HG03159 (cell line): ENCODE data around the gene SLC6A6.

Experiments used
- ATAC-seq: cut with Tn5 transposase; IDR thresholded peaks from one replicate; pipeline ENCODE4 v1.9.1; 2021; ENCODE audit warnings: mild to moderate bottlenecking, moderate library complexity; ENCODE audit not compliant: unreplicated experiment

The SLC6A6 gene

DNA sequence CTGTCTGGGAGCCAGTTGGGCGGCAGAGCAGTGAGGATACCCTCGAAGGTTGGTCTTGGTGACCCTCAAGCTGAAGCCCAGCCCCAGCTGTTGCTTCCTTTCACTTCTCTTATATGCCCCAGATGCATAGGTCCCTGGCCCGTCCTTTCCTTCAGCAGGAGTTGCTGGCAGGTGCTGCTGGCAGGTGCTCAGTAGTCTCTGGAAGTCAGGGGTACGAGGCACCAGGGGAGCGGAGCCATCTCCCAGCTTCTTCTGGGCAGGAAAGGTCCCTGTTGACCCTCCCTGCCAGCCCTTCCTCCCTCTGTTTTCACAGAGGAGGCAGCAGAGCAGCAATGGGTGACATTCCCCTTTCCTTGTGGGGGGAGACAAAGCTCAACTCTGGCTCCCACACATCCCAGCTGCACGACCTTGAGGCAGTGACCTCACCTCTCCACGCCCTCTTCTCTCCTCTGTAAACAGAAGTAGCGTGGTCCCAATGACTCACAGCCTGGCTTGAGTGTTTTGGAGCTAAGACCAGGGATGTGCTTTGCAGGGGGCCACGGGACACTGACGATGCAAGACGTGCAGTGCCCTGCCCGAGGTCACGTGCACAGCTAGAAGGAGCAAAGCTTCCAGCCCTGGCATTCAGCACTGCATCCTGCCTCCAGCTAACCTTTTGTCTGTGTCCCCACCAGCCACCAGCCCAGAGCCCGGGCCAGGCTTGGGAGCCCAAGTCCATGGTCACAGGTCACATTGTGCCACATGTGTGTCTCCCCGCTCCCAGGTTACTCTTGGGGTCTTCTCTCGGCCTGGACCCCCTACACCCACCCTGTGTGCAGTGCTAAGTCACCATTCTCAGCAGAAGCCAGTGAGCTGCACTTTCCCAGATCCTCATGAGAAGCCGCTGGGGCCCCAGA is 49.7 kb downstream of the SLC6A6 start:
- ATAC-seq = no peak

DNA sequence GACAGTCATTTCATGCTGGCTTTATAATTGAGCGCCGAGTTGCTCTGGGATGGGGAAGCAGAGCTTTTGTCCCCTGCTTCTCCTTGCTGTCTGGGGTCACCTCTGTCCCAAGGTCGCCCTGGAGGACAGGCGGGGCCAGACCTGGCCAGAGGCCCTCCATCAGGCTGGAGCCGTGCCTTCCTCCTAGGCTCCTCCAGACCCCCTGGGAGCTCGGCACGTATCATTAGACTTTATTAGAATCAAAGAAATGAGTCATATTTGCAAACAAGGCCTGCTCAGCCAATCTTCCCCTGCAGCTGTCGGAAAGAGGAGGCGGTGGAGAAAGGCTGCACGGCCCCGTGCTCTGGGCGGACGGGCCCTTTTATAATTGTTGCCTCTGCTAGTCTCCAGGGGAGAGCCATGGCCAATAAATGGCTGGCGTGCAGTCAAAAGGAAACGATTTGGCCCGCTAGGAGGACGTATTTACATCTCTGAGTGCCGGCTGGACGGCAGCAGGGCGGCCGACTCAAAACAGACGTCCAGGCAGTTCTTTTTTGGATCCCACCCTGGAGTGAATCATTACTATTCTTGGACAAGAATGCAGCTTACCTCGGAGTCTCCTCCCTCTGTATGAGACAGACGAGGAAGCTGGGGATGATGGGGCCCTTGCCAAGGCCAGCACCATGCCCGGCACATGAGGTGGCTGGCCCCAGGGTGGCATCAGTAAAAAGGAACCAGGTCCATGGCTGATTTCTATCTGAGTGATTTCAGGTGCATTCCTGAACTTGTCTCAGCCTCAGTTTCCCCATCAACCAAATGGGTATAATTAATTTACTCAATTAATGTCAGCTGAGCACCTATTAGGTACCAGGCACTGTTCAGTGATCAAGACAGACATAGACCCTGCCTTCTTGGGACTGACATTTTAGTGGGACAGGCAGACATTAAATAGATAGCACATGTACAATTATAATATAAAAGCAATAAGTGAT is 50.6 kb downstream of the SLC6A6 start:
- ATAC-seq = no peak

DNA sequence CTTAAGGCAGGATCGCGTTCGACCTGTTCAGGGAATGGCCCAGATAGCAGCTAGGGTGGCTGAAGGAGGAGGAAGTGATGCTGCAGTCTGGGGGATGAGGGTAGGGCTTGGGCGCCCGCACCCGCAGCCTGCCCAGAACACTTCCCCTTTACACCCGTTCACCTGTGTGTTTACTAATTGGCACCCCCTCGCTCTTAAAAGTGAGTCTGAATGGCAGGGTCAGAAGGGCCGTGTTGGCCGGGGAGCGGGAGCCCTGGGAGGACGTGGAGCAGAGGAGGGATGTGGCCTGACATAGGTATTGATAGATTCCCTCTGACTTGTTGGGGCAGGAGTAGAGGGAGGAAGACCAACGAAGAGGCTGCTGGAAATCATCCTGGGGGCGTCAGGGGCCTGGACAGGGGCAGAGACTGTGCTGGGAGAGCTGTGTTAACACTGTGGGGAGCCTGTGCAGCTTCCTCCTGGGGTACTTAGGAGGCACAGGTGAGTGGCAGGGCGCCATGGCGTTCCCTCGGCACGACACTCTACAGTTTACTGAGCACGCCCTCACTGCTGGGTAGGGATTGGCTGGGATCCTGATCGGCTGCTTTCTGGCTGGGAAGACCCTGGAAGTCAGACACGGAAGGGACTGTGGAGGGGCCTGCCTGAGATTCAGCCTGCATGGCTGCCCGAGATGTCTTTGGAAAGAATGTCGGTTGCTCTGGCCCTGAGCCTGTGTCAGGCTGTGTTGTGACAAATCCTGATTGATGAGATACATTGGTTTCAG is 51.7 kb downstream of the SLC6A6 start:
- no peak for ATAC-seq

DNA sequence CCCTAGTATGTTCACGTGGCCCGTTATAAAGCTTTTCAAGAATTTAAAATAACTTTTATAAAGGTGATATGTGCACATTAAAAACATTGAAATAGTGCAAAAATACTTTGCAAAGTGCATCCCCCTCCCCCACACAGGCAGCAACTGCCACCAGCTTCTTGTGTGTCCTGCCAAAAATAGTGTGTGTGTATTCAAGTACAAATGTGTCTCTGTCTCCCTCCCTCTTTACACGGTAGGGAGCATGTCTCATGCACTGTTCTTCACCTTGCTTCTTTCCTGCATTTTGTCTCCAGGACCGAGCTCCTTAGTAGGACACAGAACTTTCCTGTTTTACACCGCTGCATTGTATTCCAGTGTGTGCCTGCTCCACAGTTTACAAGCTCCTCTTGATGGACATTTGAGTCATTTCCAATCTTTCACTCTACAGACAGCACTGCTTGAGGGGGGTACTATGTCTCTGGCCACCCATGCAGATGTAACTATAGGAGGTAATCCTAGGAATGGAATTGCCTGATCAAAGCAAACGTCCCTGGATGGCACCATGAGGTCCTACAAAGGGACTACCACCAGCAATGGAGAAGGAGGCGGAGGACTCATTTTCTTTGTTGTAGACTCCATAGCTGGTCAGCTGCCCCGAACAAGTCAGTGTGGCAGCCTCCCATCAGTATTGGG is 52.4 kb downstream of the SLC6A6 start:
- ATAC-seq = no peak

DNA sequence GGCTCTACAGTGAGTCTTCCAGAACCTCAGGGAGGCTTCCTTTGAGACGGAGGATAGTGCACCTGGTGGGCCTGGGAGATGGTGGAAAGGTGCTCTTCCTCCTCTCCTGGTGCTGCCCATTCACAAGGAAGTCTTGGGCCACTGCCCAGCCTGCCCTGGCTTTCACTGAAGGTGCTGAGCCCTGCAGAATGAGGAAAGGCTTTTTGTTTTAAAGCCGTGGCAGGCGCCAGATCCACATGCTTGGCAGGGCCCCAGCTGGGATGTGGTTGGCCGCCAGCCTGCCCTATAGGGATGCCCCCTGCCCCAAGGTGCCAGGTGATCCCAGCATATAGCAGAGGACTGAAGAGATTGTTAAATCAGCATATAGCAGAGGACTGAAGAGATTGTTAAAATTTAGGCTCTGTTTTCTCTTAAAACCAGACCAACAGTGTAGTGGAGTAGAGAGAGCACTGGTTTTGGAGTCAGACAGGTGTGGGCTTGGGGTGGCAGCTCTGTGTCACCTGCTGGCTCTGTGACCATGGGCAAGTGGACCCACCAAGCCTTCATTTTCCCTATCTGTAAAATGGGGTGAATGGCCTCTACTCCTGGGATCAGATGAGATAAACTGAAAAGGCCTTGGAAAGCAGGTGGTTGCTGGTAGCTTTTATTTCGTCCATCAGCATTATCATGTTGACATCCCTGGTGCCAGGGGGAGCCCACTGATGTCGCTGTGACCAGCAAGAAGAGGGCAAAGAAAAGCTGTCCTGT is 53.3 kb downstream of the SLC6A6 start:
- no peak for ATAC-seq

DNA sequence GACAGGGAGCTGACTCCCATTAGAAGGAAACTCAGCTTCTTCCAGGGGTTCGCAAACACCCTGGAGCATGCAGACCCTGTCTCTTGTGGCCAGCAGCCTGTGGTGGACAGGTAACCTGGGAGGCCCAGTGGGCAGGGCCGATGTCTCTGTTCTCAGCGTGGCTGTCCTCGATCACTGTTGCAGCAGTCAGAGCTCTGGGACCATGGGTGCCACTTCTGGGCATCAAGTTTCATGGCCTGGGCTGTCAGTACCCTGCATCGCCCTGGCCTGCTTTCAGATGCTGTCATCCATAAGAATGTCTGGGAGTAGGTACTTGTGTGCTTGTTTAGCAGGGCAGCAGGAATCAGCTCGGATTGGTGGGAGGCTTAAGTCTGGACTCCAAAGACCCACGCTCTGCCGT is 54.4 kb downstream of the SLC6A6 start:
- no peak for ATAC-seq

DNA sequence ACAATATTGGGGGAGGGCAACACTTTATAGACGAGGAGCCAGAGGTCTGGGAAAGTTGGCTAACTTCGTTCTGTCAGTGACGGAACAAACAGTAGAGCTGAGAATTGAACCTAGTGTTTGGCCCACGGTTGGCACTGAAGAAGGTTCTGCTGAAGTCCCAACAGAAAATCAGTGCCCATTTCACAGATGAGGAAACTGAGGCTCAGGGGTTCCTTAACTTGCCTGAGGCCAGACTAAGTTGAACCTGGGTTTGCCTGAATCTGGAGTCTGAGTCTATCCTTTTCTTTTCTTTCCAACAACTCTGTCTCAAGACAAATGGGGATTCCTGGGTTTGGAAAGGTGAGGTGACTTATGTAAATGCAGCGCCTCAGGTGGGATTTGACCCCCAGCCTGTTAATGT is 55.1 kb downstream of the SLC6A6 start:
- ATAC-seq = no peak

DNA sequence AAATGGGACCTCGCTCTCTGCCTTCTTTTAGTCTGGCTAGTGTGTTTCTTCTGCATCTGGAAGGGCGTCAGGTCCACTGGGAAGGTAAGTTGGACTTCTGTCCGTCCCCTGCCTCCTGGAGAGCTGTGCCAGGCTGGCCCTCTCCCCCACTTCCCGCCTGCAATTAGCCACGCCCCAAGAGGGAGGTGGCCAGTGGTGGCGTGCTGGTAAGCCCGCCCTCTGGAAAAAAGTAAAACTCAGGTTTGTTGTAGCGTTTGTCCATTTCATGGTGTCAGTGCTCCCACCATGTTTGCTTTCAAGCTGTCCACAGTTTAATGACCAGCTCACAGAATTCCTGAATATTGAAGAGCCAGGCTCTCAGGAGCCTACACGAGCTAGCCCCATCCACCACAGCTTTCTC is 55.6 kb downstream of the SLC6A6 start:
- ATAC-seq = no peak

DNA sequence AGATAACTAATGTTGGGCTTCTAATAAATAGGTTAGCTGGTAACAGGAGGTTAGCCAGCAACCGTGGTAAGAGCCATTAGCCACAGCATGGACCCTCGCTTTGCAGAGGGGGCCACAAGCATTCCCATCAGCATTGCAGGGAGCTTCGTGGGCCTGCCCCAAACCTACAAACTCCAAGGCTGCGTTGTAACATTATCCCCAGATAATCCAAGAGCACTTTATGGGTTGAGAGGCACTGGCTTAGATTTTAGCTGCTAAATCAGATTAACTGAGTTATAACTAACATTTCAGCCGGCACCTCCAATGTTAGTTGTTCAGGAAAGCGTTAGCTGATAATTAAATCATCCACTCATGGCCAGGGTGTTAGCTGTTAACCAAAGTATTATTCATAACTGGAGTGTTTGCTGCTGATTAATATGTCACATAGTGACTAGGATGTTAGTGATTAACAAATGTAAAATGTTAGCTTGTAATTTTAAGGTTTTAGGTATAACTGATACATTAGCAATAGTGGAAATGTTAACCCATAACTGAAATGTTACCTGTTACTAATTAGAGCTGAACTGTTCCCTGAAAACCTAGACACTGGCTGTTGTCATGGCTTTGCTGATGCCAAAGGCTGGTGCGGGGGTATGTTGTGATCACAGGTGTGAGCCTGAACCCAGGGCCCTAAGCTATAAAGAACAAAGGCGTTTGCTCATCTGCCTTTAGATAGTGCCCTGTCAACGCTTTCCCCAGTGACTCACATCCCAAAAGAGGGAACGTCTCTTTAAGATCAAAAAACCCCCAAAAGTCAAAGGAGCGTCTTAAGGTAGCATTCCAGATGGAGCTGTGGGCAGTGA is 56.2 kb downstream of the SLC6A6 start:
- ATAC-seq = no peak

DNA sequence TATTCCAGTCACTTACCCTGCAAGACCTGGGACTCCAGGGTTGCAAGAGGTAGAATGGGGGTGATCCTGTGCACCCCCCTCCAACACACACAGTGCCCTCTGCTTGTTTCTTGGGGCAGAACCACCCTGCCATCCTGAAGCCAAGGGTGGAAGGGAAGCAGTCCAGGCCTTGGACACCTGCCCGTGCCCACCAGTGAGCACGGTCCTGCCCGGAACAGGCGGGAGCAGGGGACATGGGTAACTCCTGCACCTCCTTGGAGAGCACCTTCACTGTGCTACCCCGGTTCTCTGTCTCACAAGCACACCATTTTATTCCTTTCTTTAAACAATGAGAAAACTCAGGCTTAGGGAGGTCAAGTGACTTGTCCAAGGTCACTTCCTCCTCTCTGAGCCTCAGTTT is 57.0 kb downstream of the SLC6A6 start:
- ATAC-seq = no peak

DNA sequence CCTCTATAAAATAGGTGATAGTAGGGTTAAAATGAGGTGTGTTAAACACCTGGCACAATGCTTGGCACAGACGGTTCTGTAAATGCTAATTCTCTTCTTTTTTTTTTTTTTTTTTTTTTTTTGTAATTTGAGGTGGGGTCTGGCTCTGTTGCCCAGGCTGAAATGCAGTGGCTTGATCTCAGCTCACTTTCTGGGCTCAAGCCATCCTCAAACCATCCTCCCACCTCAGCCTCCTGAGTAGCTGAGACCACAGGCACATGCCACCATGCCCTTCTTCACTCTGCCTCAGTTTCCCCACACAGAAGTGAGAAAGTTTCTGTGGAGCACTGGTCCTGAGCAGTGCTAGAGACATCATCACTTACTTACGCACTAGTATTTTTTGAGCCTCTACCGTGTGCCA is 57.4 kb downstream of the SLC6A6 start:
- ATAC-seq = no peak

DNA sequence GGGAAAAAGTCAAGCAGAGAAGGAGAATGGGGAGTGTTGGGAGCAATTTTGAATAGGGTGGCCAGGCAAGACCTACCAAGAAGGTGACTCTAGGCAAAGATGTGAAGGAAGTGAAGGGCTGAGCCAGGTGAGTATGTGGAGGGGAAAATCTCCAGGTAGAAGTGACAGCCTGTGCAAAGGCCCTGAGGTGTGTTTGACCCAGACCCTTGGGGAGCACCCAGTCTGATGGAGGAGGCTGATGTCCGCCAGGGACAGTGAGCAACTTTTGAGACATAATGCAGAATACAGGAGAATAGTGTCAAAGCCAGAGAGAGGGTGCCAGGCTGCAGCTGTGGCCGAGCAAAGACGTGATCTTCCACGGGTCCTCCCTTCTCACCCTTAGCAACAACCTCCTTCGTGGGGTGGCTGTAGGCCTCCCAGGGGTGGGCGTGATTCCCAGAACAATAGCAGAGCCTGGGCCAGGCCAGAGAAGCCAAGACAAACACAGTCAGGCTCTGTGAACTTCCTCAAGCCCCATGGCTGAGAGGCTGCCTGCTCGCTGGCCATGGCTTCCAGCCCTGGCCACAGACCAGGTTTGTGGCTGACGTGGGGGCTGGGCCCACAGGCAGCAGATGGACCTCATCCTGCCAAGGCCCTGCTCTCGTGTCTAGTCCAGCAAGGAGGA is 58.1 kb downstream of the SLC6A6 start:
- no peak for ATAC-seq

DNA sequence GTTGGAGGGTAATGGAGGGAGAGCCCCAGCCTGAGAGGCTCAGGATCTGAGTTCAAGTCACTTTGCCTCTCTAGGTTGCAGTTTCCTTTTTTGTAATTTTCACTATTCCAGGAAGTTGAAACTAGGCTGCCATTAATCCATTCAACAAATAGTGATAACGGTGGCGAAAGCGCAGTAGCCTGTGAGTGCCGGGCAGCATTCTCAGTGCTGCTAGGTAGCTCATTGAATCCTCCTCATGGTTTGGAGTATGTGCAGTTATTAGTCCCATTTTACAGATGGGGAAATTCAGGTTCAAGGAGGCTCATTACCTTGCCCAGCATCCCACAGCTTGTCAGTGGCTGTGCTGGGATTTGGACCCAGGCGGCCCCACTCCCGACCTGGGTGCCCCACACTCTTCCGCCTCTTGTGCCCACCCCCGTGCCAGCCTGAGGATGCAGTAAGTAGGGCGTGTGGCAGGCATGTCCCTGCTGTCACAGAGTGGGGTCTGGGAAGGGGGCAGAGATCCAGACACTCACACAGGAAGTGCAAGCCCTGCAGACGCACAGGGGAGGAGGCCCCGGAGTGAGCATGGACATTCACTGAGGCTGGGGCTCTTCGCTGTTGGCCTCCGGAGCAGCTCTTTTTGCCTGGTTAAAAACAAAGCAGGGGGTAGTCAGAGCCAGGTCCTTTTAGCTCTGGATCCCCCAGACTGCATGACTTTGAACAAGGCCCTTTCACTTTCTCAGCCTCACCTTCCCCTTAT is 58.8 kb downstream of the SLC6A6 start:
- no peak for ATAC-seq

DNA sequence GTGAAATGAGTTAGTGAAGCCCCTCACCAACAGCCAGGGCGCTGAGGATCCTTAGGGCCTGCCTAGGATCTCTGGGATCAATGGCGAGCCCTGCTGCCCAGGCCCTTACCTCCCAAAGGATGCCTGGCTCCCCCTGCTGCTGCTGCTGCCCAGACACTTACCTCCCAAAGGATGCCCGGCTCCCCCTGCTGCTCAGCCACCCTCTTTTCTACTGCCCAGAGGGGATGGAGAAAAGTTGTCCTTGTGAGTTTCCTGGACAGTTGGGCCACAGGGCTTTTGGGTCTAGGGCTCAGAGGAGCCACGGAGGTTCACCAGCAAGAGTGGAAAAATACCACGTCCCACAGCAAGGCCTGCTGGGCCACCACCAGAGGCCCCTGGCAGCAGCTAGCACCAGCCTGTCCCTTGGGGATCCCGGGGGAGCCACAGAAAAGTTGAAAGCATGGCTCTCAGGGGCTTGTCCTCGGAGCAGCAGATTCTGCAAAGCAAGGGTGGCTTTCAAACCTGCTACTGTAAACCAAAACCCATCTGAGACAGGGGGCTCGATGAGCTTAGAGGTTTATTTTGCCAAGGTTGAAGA is 59.4 kb downstream of the SLC6A6 start:
- no peak for ATAC-seq

DNA sequence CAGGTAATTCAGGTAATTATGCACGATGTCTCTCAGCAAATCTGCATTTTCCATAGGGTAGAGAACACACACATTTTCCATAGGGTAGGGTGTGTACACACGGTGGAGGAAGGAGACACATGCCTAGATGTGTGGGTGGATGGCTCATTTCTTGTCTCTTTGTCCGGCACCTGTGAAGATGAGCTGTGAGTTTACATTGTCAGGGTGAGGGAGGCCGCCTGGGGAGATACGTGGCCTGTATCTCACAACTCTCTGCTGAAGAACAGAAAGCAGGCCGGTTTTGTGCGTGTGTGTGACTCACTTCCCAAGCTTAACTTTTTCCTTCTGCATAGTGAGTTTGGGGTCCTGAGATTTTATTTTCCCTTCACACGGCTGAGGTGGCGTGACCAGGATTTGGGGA is 60.3 kb downstream of the SLC6A6 start:
- ATAC-seq = no peak

DNA sequence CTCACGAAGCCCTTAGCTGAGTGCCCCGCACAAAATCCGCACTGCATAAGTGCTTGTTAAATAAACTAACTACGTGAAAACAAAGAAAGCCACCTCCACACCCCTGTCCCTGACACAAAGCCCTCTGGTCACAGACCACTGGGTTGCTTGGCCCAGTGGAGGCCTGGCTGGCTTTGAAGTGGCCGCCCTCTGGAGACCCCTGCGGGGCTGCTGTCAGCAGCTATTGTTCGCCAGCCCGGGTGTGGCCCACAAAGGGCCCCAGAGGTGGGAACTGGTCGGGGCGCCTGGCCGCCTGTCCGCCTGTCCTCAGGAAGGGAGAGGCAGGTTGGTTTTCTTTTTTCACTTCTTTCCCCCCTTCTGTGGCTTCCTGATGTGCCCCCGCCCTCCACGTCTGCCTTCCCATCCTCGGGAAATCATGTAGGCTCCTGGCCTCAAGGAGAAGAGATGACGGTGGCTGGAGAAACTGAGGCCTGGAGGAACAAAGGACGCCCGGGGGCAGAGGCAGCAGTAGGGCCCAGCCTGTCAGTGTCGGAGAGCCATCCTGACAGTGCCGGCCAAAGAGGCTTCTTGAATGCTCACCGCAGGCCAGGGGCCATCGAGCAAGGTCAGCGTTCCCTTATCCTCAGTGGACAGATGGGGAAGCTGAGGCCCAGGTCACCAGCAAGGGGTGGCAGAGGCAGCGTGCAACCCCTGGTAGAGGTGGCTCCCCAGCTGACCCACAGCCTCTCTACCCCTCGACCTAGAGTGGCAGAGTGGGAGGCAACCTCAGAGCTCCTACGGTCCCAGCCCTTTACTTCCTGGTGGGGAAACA is 61.1 kb downstream of the SLC6A6 start:
- ATAC-seq = no peak

DNA sequence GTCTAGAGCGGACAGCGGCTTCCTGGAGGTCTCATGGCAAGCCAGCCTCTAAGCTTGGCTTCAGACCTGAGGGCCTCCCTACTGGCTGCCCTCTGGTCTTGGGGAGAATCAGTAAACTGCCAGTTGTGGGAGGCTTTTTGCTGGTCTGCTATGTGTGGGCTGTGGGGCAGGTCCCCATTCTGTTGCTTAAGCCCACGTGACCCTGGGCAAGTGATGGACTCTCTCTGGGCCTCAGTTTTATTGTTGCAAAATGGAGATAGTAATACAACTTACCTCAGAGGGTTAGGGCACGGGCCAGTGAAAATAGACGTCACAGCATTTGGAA is 61.7 kb downstream of the SLC6A6 start:
- ATAC-seq = no peak
